ENCODE measurements around the gene KDR.

The KDR gene

DNA sequence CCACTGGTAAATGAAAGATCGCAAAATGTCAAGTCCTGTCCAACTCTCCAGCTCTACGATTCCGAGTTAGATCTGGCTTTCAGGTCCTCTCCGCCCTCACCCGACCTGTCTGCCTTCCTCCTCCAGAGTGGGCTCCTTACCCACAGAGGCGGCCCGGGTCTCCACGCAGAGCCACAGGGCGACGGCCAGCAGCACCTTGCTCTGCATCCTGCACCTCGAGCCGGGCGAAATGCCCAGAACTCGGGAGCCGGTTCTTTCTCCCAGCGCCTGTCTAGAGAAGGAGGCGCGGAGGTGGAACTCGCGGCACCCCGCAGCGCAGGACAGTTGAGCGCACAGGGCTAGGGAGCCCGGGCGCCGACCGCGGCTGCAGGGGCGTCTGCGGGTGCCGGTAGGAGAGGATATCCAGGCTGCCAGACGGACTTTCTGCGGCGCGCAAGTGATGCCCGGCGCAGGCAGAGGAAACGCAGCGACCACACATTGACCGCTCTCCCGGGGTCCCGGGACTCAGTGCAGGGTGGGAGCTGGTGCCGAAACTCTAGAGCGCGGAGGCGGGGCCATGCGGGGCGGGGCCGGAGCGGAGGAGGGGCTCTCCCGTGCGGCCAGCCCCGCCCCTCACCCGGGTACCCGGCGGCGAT is at the start of gene KDR:
Gene KDR (minus strand): TSS at position 509 of the 635 bp plus-strand sequence. CDS start 302 bp downstream, at position 207.
- H3K4me3 ChIP-seq (ENCODE audit: low read depth, low read length): peak within 1 kb of the TSS; percentile 69
- no peak for TF ChIP-seq CTCF (IDR thresholded peaks at IDR 0.05; ENCODE audit: low read depth, low read length)
- DNase-seq (ENCODE audit: low read depth, low spot score): peak; percentile 56
- in situ Hi-C loops (cut with HindIII; ENCODE audit: low sequenced_read_pairs): no loop called here

DNA sequence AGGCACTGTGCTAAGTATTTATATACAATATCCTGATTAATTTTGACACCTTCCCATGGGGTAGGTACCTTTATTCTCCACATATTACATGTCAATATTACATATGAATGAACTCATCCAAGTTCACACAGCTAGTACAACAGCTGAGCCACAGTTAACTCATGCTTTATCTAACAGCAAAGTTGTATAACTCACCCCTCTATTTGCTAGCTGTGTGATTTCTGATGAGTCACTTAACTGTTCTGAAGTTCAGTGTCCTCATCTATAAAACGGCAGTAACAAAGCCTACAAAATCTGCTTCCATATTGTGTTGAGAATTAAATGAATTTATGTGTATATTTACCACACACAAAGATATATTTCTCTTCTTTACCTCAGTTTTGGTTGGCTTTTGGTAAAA is 48.2 kb upstream of the KDR start:
- in situ Hi-C loops (cut with HindIII; ENCODE audit: low sequenced_read_pairs): no loop called here
- H3K4me3 ChIP-seq (ENCODE audit: low read depth, low read length): no peak overlapping the region
- no peak for TF ChIP-seq CTCF (IDR thresholded peaks at IDR 0.05; ENCODE audit: low read depth, low read length)
- peak; percentile 65 for DNase-seq (ENCODE audit: low read depth, low spot score)

DNA sequence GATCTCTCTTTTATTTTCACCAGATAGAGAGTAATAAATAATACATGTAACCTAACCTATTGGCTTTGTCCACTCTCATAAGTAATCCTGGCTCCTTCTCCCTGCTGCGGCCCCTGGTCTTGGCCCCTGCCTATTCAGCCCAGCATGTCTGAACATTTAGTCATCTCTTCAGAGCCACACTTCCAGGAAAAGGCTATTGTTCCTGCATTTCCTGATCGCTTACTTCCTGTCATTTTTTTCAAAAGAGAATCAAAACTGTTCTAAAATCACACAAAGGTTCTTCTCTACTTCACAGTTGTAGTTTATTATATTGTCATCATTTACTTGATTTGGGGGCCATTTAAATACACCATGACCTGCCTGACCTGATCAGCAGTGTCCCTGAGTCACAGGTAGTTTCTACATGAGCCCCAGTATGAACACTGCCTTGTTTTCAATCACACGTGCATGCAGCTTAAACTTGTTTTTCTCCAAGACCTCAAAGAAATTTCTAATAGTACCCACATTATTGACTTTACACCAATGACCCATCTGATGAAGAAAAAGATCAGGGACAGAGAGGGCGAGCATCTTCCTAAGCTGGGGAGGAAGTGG is 47.4 kb upstream of the KDR start:
- peak; percentile 53 for DNase-seq (ENCODE audit: low read depth, low spot score)
- no peak for TF ChIP-seq CTCF (IDR thresholded peaks at IDR 0.05; ENCODE audit: low read depth, low read length)
- no peak overlapping the region for H3K4me3 ChIP-seq (ENCODE audit: low read depth, low read length)
- in situ Hi-C loops (cut with HindIII; ENCODE audit: low sequenced_read_pairs): no loop called here

DNA sequence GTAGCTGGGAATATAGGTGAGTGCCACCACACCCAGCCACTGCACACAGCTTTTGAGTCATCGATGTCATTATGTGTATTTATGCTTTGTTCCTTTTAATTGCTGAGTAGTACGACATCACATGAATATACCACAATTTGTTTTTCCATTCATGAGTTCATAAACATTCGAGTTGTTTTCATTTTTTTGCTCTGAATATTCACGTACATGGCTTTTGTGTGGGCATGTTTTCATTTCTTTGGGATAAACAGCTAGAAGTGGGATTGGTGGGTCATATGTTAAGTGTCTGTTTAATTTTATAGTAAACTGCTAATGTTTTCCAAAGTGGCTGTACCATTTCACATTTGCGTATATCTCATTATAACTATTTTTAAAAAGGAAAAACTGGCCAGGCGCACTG is 45.1 kb upstream of the KDR start:
- H3K4me3 ChIP-seq (ENCODE audit: low read depth, low read length): no peak overlapping the region
- no peak for DNase-seq (ENCODE audit: low read depth, low spot score)
- no peak for TF ChIP-seq CTCF (IDR thresholded peaks at IDR 0.05; ENCODE audit: low read depth, low read length)
- in situ Hi-C loops (cut with HindIII; ENCODE audit: low sequenced_read_pairs): no loop called here

DNA sequence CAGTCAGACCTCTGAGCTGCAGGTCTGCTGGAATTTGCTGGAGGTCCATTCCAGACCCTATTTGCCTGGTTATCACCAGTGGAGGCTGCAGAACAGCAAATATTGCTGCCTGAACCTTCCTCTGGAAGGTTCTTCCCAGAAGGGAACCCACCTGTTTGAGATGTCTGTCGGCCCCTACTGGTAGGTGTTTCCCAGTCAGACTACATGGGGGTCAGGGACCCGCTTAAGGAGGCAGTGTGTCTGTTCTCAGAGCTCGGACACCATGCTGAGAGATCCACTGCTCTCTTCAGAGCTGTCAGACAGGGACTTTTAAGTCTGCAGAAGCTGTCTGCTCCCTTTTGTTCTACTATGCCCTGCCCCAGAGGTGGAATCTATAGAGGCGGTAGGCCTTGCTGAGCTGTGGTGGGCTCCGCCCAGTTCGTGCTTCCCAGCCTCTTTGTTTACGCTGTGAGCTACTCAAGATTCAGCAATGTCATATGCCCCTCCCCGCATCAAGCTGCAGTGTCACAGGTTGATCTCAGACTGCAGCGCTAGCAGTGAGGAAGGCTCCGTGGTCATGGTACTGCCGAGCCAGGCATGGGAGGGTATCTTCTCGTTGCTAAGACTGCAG is 44.1 kb upstream of the KDR start:
- no peak for DNase-seq (ENCODE audit: low read depth, low spot score)
- no peak for TF ChIP-seq CTCF (IDR thresholded peaks at IDR 0.05; ENCODE audit: low read depth, low read length)
- H3K4me3 ChIP-seq (ENCODE audit: low read depth, low read length): no peak overlapping the region
- in situ Hi-C loops (cut with HindIII; ENCODE audit: low sequenced_read_pairs): no loop called here

DNA sequence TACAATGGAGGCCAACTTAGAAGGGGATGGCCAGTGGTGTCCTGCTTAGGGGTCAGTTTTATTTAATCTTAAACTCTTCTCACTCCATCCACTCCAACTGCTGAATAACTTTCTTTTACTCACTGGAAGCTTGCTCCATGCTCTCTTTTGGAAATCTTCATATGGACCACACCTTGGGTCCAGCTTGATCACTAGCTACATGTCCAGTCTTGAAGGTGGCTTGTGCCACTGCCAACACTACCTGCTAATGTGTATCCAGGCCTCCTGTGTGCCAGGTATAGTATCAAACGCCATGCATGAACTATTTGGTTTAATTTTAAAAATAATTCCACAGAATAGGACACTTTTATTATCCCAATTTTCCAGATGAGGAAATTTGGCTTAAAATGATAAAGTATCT is 37.0 kb upstream of the KDR start:
- DNase-seq (ENCODE audit: low read depth, low spot score): no peak
- TF ChIP-seq CTCF (IDR thresholded peaks at IDR 0.05; ENCODE audit: low read depth, low read length): no peak
- no peak overlapping the region for H3K4me3 ChIP-seq (ENCODE audit: low read depth, low read length)
- in situ Hi-C loops (cut with HindIII; ENCODE audit: low sequenced_read_pairs): no loop called here

Data from astrocyte of the spinal cord (primary cell).